WERI-Rb-1 (cell line): ENCODE measurements around the gene SUSD6.

Experiments
- DNase-seq: peaks from one replicate; pipeline ENCODE4 v3.0.0-alpha.2; 2020
- H3K27ac ChIP-seq: fragments of 250-450 bp; sonication (Bioruptor Pico); 2 replicates; pipeline ENCODE4 v1.5.1; 2020; ENCODE audit warnings: mild to moderate bottlenecking, moderate library complexity
- H3K27me3 ChIP-seq: fragments of 250-450 bp; sonication (Bioruptor Pico); 2 replicates; pipeline ENCODE4 v1.5.1; 2021; ENCODE audit warnings: mild to moderate bottlenecking, low read depth, moderate library complexity; ENCODE audit not compliant: insufficient read depth, severe bottlenecking
- H3K36me3 ChIP-seq: fragments of 250-450 bp; sonication (Bioruptor Pico); 2 replicates; pipeline ENCODE4 v1.5.1; 2020; ENCODE audit warnings: mild to moderate bottlenecking, moderate library complexity
- H3K4me3 ChIP-seq: 2 replicates; pipeline ENCODE4 v1.5.1; 2011; ENCODE audit warnings: low read depth, mild to moderate bottlenecking, control low read depth, low read length
- H3K9me3 ChIP-seq: fragments of 250-450 bp; sonication (Bioruptor Pico); 2 replicates; pipeline ENCODE4 v1.5.1; 2021; ENCODE audit warnings: mild to moderate bottlenecking, moderate library complexity; ENCODE audit not compliant: severe bottlenecking
- TF ChIP-seq, protein P1 (sequence below): IDR thresholded peaks from 2 replicates; pipeline ENCODE4 v1.5.1; 2011; ENCODE audit warnings: low read depth, mild to moderate bottlenecking, control low read depth, inconsistent platforms, low read length

SUSD6 gene

DNA sequence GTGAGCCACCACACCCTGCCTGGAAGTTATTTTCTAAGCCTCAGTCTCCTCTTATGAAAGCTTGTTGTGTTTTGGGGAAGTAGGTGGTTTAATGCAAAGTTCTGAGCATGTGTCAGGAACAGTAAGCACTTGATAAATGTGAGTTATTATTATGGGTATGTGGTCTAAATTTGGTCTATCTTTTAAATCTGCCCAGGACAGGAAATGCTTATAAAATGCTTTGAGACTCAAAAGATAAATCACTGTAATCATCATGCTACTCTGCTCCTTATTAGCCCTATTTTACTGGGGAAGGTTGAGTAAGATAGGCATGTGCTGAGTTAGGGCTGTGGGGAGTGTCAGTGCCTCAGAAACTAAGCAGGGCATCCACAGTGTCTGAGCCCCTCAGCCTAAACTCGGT, 142.5 kb downstream of the SUSD6 start:
- Histone ChIP-seq H3K36me3 (no peaks in the 10 kb centered on the region), H3K9me3 (no peaks in the 10 kb centered on the region), H3K27me3 (no peaks in the 10 kb centered on the region), H3K27ac (no peak overlapping the region), H3K4me3 (no peak overlapping the region)
- no peak for DNase-seq
- TF ChIP-seq, protein P1, sequence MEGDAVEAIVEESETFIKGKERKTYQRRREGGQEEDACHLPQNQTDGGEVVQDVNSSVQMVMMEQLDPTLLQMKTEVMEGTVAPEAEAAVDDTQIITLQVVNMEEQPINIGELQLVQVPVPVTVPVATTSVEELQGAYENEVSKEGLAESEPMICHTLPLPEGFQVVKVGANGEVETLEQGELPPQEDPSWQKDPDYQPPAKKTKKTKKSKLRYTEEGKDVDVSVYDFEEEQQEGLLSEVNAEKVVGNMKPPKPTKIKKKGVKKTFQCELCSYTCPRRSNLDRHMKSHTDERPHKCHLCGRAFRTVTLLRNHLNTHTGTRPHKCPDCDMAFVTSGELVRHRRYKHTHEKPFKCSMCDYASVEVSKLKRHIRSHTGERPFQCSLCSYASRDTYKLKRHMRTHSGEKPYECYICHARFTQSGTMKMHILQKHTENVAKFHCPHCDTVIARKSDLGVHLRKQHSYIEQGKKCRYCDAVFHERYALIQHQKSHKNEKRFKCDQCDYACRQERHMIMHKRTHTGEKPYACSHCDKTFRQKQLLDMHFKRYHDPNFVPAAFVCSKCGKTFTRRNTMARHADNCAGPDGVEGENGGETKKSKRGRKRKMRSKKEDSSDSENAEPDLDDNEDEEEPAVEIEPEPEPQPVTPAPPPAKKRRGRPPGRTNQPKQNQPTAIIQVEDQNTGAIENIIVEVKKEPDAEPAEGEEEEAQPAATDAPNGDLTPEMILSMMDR = no peak

DNA sequence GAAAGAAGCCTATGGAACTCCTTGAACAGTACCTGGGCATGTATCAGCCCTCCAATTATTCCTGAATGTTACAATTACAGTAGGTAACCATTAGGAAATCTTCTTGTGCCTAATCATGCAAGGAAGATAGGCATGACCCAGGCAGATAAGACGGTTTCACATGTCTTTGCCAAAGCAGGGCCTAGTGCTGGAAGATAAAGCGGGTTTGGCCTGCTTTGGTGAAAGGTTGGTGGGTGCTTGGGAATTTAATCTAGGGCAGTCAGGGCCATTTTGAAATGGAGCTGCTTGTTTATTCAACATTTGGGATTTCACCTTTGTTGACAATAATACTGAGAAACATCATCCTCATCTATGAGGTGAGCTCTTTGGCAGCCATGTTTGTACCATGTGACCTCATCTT, 143.1 kb downstream of the SUSD6 start:
- TF ChIP-seq, protein P1 = no peak

DNA sequence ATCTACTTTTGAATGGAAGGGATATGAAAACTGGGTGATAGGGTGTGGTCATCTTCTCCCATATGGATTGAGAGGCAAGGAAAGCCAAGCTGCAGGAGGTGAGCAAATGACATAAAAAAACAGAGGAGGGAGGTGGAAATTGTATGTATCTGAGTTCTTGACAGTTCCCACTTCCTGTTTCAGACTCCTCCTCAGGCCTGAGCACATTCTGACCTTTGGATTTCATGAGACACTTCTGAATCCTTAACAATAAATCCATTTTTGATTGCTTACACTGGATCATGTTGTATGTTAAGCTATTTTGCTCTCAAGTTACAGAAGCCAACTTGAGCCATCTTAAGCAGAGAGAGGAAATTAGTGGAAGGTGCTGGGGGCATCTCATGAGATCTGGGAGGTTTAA, 143.9 kb downstream of the SUSD6 start:
- H3K36me3 ChIP-seq = no peaks in the 10 kb centered on the region
- H3K9me3 ChIP-seq = no peaks in the 10 kb centered on the region
- no peaks in the 10 kb centered on the region for H3K27me3 ChIP-seq
- no peak overlapping the region for H3K4me3 ChIP-seq
- TF ChIP-seq, protein P1 = no peak
- no peak overlapping the region for H3K27ac ChIP-seq
- DNase-seq = no peak

More for the DNA sequence above, 143.1 kb downstream of the SUSD6 start:
- Histone ChIP-seq H3K27me3 (no peaks in the 10 kb centered on the region), H3K27ac (no peak overlapping the region), H3K9me3 (no peaks in the 10 kb centered on the region), H3K4me3 (no peak overlapping the region), H3K36me3 (no peaks in the 10 kb centered on the region)
- DNase-seq = no peak

DNA sequence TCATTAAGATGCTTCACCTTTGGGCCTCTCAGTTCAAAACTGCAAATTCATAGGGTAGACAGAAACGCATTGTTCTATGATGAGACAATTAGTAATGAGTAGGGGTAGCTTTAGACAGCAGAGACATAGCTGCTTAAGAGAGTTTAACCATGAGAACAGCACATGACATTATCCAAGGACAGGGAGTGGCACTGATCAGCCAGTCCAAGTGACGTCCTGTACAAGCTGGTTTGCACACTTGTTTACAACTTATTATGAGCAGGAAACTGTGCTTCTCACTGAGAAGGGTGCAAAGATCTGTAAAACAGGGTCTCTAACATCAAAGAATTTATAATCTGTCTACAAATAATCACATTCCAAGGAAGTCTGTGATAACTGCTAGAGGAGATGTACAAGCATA, 144.4 kb downstream of the SUSD6 start:
- Histone ChIP-seq H3K27ac (no peak overlapping the region), H3K36me3 (no peaks in the 10 kb centered on the region), H3K9me3 (no peaks in the 10 kb centered on the region), H3K27me3 (no peaks in the 10 kb centered on the region), H3K4me3 (no peak overlapping the region)
- TF ChIP-seq, protein P1 = no peak
- DNase-seq = no peak

DNA sequence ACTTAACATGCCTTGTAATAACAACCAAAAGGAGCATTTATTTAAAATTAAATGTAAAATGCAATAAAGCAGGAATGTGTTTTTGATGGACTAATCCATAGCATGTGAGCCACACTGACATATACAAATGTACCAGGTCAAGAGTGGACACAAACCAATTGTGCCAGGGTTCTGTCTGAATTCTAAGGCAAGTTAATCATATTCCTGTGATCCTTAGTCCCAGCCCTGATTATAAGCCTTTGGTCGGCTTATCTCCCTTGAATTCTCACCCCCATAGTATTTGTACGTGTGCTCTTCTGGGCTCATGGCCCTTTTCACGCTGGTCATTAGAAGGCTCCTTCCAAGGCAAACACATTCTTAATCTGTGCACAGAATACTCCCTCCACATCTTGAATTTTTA, 144.9 kb downstream of the SUSD6 start:
- no peaks in the 10 kb centered on the region for H3K27me3 ChIP-seq
- no peak overlapping the region for H3K27ac ChIP-seq
- no peak for DNase-seq
- H3K4me3 ChIP-seq = no peak overlapping the region
- no peaks in the 10 kb centered on the region for H3K9me3 ChIP-seq
- TF ChIP-seq, protein P1 = no peak
- H3K36me3 ChIP-seq = no peaks in the 10 kb centered on the region

DNA sequence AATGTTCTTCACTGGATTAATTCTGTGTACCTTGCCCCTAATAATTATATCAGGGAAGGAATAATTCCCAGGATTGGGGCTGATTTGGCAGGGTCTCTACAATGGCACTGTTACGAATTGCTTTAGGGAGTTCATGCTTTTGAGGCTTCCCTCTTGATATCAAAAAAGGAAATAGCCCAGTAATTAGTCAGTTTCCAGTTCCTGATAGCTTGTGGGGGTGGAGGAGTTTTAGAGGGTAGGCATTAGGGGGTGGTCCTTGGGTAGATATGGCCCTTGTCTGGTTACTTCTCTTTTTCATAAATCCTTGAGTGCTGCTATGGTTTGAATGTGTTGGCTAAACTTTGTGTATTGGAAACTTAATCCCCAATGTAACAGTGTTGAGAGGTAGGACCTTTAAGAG, 149.4 kb downstream of the SUSD6 start:
- Histone ChIP-seq H3K4me3 (no peak overlapping the region), H3K27me3 (no peaks in the 10 kb centered on the region), H3K9me3 (no peaks in the 10 kb centered on the region), H3K36me3 (no peaks in the 10 kb centered on the region), H3K27ac (no peak overlapping the region)
- DNase-seq = no peak
- TF ChIP-seq, protein P1 = no peak
